Vagina (tissue), 2 donors: Measurements from ENCODE around the gene METTL17. TPM values are rescaled to one million over a fixed set of nuclear protein-coding genes. Genes with fewer than 3 reads are reported as not detected.

ENCODE experiments used
- DNase-seq, 2 donors: peaks; one replicate each; pipeline ENCODE4 v3.0.0-alpha.2; 2017; ENCODE audit errors: extremely low spot score in 2 of 2
- H3K27ac ChIP-seq: fragments of 200-600 bp; sonication (generic); one replicate; pipeline ENCODE4 v1.5.1; 2019
- H3K27me3 ChIP-seq: fragments of 200-600 bp; sonication (generic); one replicate; pipeline ENCODE4 v1.5.1; 2019
- H3K36me3 ChIP-seq, 2 donors: fragments of 200-600 bp; sonication (generic); one replicate each; pipeline ENCODE4 v1.5.1; 2017 to 2019
- H3K4me1 ChIP-seq: fragments of 200-600 bp; sonication (generic); one replicate; pipeline ENCODE4 v1.5.1; 2019
- H3K4me3 ChIP-seq, 2 donors: fragments of 200-600 bp; sonication (generic); 1 replicate in 1 of 2; 2 replicates in 1 of 2; pipeline ENCODE4 v1.5.1; 2016 to 2019
- H3K9me3 ChIP-seq: fragments of 200-600 bp; sonication (generic); one replicate; pipeline ENCODE4 v1.5.1; 2019
- CTCF ChIP-seq, 3 experiments: fragments of 450-650 bp in 2 of 3; fragments of 200-600 bp in 1 of 3; sonication (generic) in 1 of 3; IDR thresholded peaks; one replicate each; pipeline ENCODE4 v1.5.1; 2017 to 2019; ENCODE audit warnings: antibody characterized with exemption in 3 of 3, mild to moderate bottlenecking in 2 of 3, moderate library complexity in 2 of 3
- POLR2A ChIP-seq, 2 donors: fragments of 450-650 bp; IDR thresholded peaks; one replicate each; pipeline ENCODE4 v1.6.1; 2017; ENCODE audit warnings: antibody characterized with exemption in 2 of 2, mild to moderate bottlenecking in 2 of 2, moderate library complexity in 2 of 2
- POLR2AphosphoS5 ChIP-seq, 2 donors: sonication (generic); formaldehyde crosslinking; IDR thresholded peaks; one replicate each; pipeline ENCODE4 v1.9.0; 2017; ENCODE audit warnings: antibody characterized with exemption in 2 of 2, mild to moderate bottlenecking in 2 of 2, low read depth in 1 of 2; ENCODE audit not compliant: insufficient read depth in 1 of 2
- intact Hi-C: fragments of 100-400 bp; cut with DNase I; formaldehyde crosslinking; loops from one replicate; pipeline ENCODE4 v1.15.1; 2023
- total RNA-seq: library from RNA; depleted of rRNA; stranded (reverse); fragments of >200 nt; gene quantifications from one replicate; pipeline ENCODE4 v1.2.3, GENCODE V29; 2016

METTL17 gene
- total RNA-seq, 1 donor from 2014 or later, result 77.1 TPM

DNA sequence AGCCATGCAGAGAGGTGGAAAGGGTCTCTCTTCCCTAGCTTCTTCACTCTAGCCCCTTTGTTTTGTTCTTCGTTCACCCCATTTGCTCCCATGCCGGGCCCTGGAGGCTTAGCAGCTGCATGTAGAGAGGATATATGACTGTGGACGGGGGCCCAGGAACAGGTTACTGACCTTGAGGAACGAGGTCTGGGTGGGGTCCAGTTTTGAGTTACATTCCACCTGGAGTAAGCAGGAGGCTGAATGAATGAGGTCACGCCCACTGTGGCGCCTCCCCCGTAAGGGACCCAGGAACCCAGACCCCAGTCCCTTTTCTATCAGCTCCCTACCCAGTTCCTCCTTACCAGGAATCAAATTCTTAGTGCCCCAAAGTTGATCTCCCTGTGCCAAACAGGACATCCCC is 28.5 kb downstream of the METTL17 start:
- intact Hi-C loops, result loop anchor here (5.0 kb wide), 1 partner anchor 74 kb away; no protein-coding TSS in a partner anchor
- Histone ChIP-seq H3K4me3 (no peak overlapping the region), H3K4me1 (peaks cover 36% of the 10 kb centered on the region), H3K27me3 (no peaks in the 10 kb centered on the region), H3K27ac (no peak overlapping the region), H3K9me3 (no peaks in the 10 kb centered on the region), H3K36me3 (peaks cover 0 to 46% of the 10 kb centered on the region in 2 donors)
- DNase-seq, result no peak
- TF ChIP-seq CTCF (IDR thresholded peaks at IDR 0.05) (no peak), POLR2AphosphoS5 (IDR thresholded peaks at IDR 0.05; ENCODE audit: insufficient read depth in 1 of 2, low read depth in 1 of 2) (no peak), POLR2A (IDR thresholded peaks at IDR 0.05) (no peak)

DNA sequence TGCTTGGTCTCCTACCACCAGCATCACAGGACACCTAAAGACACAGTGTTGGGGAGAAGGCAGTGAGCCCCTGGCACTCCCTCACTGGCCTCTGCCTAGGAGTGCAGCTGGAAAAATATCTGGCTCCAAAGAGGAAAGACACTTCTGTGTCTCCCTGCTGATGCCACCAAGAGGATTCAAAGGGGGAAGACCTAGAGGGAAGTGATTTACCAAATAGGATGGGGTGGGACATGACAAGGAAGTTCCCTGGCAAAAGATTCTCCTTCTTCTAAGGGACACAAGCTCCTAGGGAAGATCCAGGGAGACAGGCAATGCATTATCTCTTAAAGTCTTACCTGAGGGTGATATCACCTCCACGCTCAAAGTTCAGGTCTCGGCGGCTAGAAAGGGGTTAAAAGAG is 29.0 kb downstream of the METTL17 start:
- no peaks in the 10 kb centered on the region for H3K9me3 ChIP-seq
- no peaks in the 10 kb centered on the region for H3K27me3 ChIP-seq
- H3K36me3 ChIP-seq, result peaks cover 0 to 46% of the 10 kb centered on the region in 2 donors
- no peak for DNase-seq
- intact Hi-C loops, result loop anchor here (5.0 kb wide), 1 partner anchor 74 kb away; no protein-coding TSS in a partner anchor
- no peak overlapping the region for H3K4me3 ChIP-seq
- TF ChIP-seq POLR2AphosphoS5 (IDR thresholded peaks at IDR 0.05; ENCODE audit: insufficient read depth in 1 of 2, low read depth in 1 of 2) (no peak), CTCF (IDR thresholded peaks at IDR 0.05) (no peak), POLR2A (IDR thresholded peaks at IDR 0.05) (no peak)
- peaks cover 41% of the 10 kb centered on the region for H3K4me1 ChIP-seq
- no peak overlapping the region for H3K27ac ChIP-seq

- H3K4me1 ChIP-seq, result peaks cover 47% of the 10 kb centered on the region
- no peak for TF ChIP-seq POLR2AphosphoS5 (IDR thresholded peaks at IDR 0.05; ENCODE audit: insufficient read depth in 1 of 2, low read depth in 1 of 2)
- no peak overlapping the region for H3K4me3 ChIP-seq
- H3K36me3 ChIP-seq, result peaks cover 0 to 46% of the 10 kb centered on the region in 2 donors
- no peaks in the 10 kb centered on the region for H3K9me3 ChIP-seq
- intact Hi-C loops, result loop anchor here (5.0 kb wide), 1 partner anchor 73 kb away; no protein-coding TSS in a partner anchor
- H3K27me3 ChIP-seq, result no peaks in the 10 kb centered on the region
- DNase-seq, result no peak
- H3K27ac ChIP-seq, result no peak overlapping the region
Measured at GRCh38 chr14:21019366-21019765, 29.6 kb downstream of the METTL17 start.

- Histone ChIP-seq H3K9me3 (no peaks in the 10 kb centered on the region), H3K4me3 (no peak overlapping the region), H3K27me3 (no peaks in the 10 kb centered on the region), H3K4me1 (peaks cover 57% of the 10 kb centered on the region), H3K27ac (peak overlapping the region; percentile 99), H3K36me3 (peaks cover 0 to 46% of the 10 kb centered on the region in 2 donors)
- DNase-seq, result no peak
- intact Hi-C loops, result no loop called here
- TF ChIP-seq CTCF (IDR thresholded peaks at IDR 0.05) (no peak), POLR2AphosphoS5 (IDR thresholded peaks at IDR 0.05; ENCODE audit: insufficient read depth in 1 of 2, low read depth in 1 of 2) (no peak), POLR2A (IDR thresholded peaks at IDR 0.05) (no peak)
Measured at GRCh38 chr14:21020977-21021545, 31.3 kb downstream of the METTL17 start.

GRCh38 chr14:21022686-21023085 is 32.9 kb downstream of the METTL17 start:
- Histone ChIP-seq H3K27me3 (no peaks in the 10 kb centered on the region), H3K4me1 (peaks cover 73% of the 10 kb centered on the region), H3K4me3 (peak overlapping the region; percentile 72 to 96), H3K9me3 (no peaks in the 10 kb centered on the region), H3K36me3 (peaks cover 0 to 37% of the 10 kb centered on the region in 2 donors), H3K27ac (peak overlapping the region; percentile 99)
- TF ChIP-seq POLR2AphosphoS5 (IDR thresholded peaks at IDR 0.05; ENCODE audit: insufficient read depth in 1 of 2, low read depth in 1 of 2) (no peak), POLR2A (IDR thresholded peaks at IDR 0.05) (no peak), CTCF (IDR thresholded peaks at IDR 0.05) (no peak)
- DNase-seq, result no peak
- intact Hi-C loops, result no loop called here
